T-helper 2 cell treated with Interferon-gamma antibody and Interleukin-4, amounts not matched to agents 100 ng/mL and 5 ng/mL, for 36 hours (primary cell): ENCODE measurements around the gene RUBCN. TPM values are rescaled to one million over a fixed set of nuclear protein-coding genes. Genes with fewer than 3 reads are reported as not detected.

ENCODE experiments used
- intact Hi-C: fragments of 100-400 bp; cut with micrococcal nuclease; formaldehyde crosslinking; loops from one replicate; pipeline ENCODE4 v1.15.1; 2023
- total RNA-seq: library from RNA; stranded (reverse); gene quantifications from 2 replicates; pipeline ENCODE4 v1.2.3, GENCODE V29; 2022

RUBCN gene
- 39.5 and 40.3 TPM in 2 replicates for total RNA-seq

- intact Hi-C loops: loop anchor here (1.0 to 10.0 kb wide), 5 partner anchors 13 to 226 kb away; partner anchors contain the start of genes FYTTD1, LMLN and LRCH3
Observed at GRCh38 chr3:197736491-197737318, at the start of gene RUBCN. TSS of gene RUBCN (minus strand) at chr3:197736904. CDS start at chr3:197736719, 185 bp downstream.

DNA sequence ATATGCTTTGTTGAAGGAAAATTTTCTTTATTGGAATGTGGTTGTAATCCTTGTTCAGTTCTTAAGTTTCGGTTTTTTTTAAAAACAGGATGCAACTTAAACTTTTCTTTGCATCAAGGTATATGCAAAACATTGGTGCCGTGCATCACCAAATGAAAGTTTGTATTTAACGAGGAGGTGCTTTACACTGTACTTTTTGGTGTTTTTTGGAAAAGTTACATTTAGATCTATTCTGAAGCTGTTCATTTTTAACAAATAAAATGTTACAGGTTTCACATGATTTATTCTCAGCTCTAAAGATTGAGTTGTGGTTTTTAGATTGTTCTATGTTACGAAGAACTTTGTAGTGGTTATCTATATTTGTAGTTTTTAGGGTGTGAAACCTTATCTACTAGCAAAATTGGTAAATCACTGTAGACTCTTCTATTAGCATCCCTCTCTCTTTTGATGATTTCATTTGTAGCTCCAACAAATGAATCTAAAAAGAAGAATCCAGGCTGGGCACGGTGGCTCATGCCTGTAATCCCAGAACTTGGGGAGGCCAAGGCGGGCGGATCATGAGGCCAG lies 47.4 kb upstream of the RUBCN start:
- intact Hi-C loops: no loop called here

DNA sequence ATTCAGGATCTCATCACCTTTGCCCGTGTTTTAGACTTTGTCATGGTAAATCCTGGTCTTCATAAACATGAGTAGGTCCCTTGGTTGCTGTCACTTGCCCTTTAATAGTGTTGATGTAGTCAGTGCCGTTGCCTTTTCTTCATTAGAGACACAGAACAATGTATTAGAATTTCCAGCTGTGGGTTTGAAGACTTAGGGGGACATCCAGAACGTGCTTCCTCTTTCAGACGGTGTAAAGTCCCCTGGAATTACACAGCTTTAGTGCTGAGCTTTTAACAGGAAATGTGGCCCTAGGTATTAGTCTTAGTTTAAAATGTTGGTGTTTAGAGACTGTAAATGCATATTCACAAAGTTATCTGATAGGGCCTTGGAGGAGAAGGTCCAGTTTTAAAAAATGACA lies 45.5 kb upstream of the RUBCN start:
- intact Hi-C loops: no loop called here

DNA sequence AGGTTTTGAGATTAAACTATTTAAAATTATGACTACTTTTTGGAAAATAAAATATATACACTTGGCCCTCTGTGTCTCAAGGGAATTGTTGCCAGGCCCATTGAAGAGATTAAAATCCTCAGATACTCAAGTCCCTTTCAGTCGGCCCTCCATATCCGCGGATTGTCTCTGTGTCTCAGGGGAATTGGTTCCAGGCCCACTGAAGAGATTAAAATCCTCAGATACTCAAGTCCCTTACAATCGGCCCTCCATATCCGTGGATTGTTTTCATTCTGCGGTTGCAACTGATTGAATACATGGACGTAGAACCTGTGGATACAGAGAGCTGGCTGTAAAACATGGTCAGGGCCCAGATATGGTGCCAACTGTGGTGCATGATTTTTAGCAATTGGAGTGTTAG lies 38.6 kb upstream of the RUBCN start:
- intact Hi-C loops: no loop called here

DNA sequence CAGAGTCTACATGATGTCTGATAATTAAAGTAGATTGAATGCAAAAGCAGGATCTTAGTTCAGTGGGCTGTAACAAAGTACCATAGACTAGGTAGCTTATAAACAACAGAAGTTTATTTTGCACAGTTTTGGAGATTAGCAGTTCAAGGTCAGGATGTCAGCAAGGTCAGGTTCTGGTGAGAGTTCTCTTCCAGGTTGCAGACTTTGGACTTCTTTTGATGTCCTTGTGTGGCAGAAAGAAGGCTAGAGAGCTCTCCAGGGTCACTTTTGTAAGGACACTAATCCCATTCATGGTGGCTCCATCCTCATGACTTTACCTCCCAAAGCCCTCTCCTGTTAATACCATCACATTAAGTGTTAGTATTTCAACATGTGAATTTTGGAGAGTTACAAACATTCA lies 25.1 kb upstream of the RUBCN start:
- intact Hi-C loops: no loop called here

DNA sequence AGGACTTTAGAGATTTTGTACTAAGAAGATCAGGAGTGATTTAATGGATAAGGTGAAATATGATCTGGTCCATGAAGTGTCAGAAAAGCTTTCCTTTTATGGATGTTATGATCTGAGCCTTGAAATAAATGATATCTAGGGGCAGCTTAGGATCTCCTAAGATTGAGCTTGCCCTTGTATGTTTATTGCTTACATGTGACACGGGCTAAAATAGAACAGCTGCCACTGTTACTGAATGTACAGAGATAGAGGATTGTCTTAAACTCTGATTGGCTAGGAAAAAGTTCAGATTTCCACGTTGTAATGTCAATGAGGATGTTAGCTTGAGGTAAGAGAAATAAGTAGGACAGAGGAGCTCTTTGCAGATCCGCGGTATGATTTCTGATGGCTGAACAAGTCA lies 21.8 kb upstream of the RUBCN start:
- intact Hi-C loops: no loop called here

DNA sequence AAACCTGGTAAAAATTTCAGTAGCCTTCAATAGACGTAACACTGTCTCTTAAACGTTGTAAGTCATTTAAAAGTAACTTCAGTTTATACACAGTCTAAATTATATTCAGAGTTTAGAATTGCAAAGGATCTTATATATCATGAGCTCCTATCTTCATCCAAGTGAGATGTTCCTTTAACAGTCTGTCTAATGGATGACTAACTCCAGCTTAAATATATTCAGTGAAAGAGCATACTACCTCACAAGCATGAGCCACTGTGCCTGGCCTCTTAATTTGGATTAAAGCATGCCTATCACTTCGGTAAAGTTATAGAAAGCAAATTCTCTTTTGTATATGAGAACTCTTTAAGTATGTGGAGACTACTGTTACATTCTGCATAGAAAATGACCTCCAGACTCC lies 20.0 kb upstream of the RUBCN start:
- intact Hi-C loops: no loop called here

- intact Hi-C loops: no loop called here
Observed at GRCh38 chr3:197753263-197753662, 16.6 kb upstream of the RUBCN start.

- intact Hi-C loops: no loop called here
Observed at GRCh38 chr3:197752107-197752506, 15.4 kb upstream of the RUBCN start.

- intact Hi-C loops: loop anchor here (1.0 to 2.0 kb wide), 2 partner anchors 39 to 42 kb away; no protein-coding TSS in a partner anchor
Observed at GRCh38 chr3:197750858-197751737, 14.4 kb upstream of the RUBCN start.

- intact Hi-C loops: loop anchor here (2.0 kb wide), 1 partner anchor 42 kb away; no protein-coding TSS in a partner anchor
Observed at GRCh38 chr3:197750396-197750831, 13.7 kb upstream of the RUBCN start.

DNA sequence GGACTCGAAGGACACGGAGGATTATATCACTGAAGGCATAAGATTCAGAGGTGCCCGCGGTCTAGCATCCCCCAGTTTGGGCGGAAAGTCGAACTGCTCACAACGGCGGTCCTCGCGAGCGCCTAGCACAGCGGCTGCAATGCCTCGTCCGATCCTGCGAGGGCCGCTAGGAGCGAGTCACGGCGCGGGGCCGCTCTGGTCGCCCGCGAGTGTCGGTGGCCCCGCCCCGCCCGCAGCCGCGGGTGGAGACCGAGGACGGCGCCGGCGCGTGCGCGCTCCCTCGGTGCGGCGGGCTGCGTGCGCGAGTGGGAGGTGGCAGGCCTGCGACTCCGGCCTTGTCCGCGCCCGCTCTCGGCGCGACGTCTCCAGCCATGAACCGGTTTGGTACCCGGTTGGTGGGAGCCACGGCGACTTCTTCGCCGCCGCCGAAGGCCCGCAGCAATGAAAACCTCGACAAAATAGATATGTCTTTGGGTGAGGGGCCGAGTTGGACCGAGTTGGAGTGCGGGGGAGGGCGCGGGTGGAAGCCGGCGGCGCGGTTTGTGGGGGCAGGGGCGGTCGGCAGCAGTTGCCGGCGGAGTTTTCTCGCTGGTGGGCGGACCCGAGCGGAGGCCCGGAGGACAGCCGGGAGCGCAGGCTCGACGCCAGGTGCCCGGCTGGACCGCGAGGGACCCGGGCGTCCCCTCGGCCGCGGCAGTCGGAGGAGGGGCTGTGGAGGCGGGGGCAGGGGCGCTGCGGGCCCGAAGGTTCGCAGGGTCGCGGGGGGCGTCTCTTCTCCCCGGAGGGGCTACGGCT lies 13.1 kb upstream of the RUBCN start, which contains the start of gene FYTTD1:
TSS of gene FYTTD1 (plus strand) at position 283 of the 795 bp plus-strand sequence. CDS start at position 372, 89 bp downstream.
- intact Hi-C loops: loop anchor here (1.0 to 2.0 kb wide), 3 partner anchors 12 to 53 kb away; no protein-coding TSS in a partner anchor

DNA sequence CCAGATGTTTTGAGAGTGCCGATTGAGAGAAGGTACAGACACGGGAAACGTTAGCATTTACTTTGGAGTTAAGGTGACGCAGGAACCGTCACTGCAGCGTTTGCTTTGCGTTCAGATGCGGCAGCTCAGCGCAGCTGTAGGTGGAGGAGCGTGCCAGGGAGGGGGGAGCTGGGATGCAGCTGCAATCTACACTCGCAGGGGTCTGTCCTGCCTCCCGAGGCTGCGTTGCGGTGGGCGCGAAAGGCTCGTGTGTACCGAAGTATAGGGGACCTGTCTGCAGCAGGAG lies 12.6 kb upstream of the RUBCN start:
- intact Hi-C loops: loop anchor here (1.0 to 2.0 kb wide), 2 partner anchors 12 to 54 kb away; no protein-coding TSS in a partner anchor

DNA sequence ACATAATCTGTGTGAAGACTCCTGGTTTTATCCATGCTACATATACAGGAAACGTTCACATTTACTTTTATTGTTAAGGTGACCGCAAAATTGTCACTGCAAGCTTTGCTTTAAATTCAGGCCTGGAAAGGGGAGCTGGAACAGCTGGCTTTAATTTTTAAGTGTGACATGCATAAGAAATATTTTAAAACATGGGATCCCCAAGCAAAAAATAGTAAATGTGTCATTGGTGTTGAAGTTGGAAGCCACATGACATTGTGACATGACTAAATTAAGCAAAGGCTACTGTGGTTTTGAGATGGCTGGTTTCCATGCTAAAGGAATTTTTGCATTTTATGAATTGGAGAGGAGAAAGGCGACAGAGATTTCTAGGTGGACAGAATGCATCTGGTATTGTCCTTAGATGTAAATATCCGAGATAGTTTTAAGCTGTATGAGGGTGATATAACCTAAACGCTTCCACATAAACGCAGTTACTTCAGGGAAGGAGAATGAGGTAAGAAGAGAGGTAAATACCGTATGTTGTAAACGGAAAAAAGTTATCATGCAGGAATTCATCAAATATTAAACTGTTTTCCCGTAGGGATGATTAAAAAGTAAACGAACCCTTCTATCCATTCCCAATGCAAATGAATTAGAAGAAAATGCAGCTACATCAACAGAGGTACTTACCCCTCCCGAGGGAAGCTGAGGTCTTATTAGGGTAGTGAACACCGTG lies 12.1 kb upstream of the RUBCN start:
- intact Hi-C loops: loop anchor here (1.0 to 2.0 kb wide), 2 partner anchors 11 to 54 kb away; no protein-coding TSS in a partner anchor

DNA sequence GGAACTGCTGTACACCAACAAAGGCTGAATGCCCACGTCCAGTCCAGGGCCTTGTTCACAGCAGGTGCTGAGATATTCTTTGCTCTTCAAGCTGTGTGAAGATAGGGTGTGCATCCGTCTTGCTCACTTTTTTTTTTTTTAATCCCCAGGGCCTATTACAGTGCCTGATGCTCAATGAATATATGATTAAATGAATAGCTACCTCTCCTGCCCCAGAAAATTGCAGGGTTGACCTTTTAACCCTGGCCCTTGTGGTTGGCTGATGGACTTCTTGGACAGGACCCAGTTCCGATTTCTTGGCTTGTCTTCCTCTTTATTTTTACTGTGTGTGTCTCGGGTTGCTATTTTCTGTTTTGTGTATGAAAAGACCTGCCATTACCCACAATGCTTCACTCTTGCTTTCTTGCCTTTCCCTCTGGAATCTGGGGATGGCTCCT lies 10.1 kb upstream of the RUBCN start:
- intact Hi-C loops: no loop called here

DNA sequence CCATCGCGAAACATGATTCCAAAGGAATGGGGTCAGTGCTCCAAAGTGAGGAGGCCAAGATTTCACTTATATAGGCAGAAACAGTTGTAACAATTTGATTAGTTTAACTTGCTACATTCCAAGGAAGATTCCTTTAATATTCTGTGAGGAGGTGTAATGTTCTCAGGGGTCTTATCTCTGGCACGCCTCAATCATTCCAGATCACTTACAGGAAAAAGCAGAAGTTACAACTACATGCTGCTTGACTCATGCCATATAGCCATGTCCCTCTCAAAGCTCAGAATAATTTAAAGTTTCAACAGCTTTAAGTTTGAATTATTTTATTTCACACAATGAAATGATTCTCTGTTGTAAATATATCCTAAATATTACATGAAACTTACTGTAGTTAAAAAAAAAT lies 9.5 kb upstream of the RUBCN start:
- intact Hi-C loops: no loop called here

DNA sequence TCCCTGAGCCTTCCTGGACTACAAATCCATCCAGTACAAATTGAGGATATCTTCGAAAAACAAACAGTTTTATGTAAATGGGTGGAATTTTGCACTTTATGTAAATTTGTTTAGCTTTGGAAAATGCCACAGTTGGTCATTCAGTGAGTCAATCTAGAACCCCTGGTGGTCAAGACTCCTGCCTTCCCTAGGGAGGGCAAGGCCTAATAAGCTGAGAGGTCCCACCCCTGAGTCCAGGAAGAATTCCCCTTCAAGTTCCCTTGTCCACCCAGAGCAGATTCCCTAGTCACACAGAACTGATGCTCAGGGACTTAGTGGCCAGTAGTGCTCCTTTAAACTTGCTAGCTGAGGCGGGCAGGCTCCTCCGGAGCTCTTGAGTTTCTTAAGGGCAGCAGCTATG lies 6.1 kb upstream of the RUBCN start:
- intact Hi-C loops: no loop called here

- intact Hi-C loops: loop anchor here (1.0 to 10.0 kb wide), 4 partner anchors 11 to 224 kb away; partner anchors contain the start of genes FYTTD1, LMLN and LRCH3
Observed at GRCh38 chr3:197737749-197738462, 1.2 kb upstream of the RUBCN start.

DNA sequence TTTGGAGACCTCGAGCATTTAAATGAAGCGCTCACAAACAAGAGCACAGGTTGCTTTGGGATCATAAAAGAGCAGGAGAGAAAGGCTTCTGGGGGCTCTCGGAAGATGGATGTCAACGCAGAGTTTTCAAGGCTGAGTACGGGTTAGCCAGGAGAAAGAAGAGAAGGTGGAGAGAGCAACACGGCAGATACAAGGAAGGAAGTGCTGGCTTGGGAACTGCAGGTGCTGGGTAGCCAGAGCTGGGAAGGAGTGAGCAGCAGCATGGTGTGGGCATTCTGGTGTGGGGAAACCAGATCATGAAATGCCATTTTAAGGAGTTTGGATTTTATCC lies 580 bp upstream of the RUBCN start:
- intact Hi-C loops: loop anchor here (1.0 to 10.0 kb wide), 4 partner anchors 12 to 225 kb away; partner anchors contain the start of genes FYTTD1, LMLN and LRCH3
